ENCODE results near the gene NEGR1.
"Not testable (repeated sequence)": the region's sequence is repeated elsewhere in the genome, so short reads cannot be mapped to it uniquely, and the experiment has no call there.

NEGR1 gene

GRCh38 chr1:71899881-71900280 lies 382.5 kb downstream of the NEGR1 start:
- Histone ChIP-seq H3K9ac (ENCODE audit: low read length) (no peak overlapping the region), H3K36me3 (ENCODE audit: control insufficient read depth, insufficient read depth, low read length, severe bottlenecking) (no peaks in the 10 kb centered on the region), H3K4me1 (ENCODE audit: control insufficient read depth, insufficient read depth, low read length) (no peaks in the 10 kb centered on the region), H3K27me3 (replicated peaks; ENCODE audit: control insufficient read depth, insufficient read depth, low read length) (no peaks in the 10 kb centered on the region), H3K4me3 (ENCODE audit: low read length) (no peak overlapping the region), H3K9me3 (ENCODE audit: control insufficient read depth, low read length) (no peaks in the 10 kb centered on the region)
- DNase-seq (ENCODE audit: low read depth), result no peak

DNA sequence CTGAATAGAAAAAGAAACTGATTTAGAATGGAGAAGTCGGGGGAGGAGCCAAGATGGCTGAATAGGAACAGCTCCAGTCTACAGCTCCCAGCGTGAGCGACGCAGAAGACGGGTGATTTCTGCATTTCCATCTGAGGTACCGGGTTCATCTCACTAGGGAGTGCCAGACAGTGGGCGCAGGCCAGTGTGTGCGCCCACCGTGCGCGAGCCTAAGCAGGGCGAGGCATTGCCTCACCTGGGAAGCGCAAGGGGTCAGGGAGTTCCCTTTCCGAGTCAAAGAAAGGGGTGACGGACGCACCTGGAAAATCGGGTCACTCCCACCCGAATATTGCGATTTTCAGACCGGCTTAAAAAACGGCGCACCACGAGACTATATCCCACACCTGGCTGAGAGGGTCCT lies 394.2 kb downstream of the NEGR1 start:
- not testable (repeated sequence) for DNase-seq (ENCODE audit: low read depth); H3K4me3 ChIP-seq (ENCODE audit: low read length); H3K36me3 ChIP-seq (ENCODE audit: control insufficient read depth, insufficient read depth, low read length, severe bottlenecking)

GRCh38 chr1:71885171-71885570 lies 397.2 kb downstream of the NEGR1 start:
- Histone ChIP-seq H3K9ac (ENCODE audit: low read length) (no peak overlapping the region), H3K9me3 (ENCODE audit: control insufficient read depth, low read length) (no peaks in the 10 kb centered on the region), H3K4me3 (ENCODE audit: low read length) (no peak overlapping the region), H3K4me1 (ENCODE audit: control insufficient read depth, insufficient read depth, low read length) (peaks cover 5% of the 10 kb centered on the region), H3K36me3 (ENCODE audit: control insufficient read depth, insufficient read depth, low read length, severe bottlenecking) (no peaks in the 10 kb centered on the region), H3K27me3 (replicated peaks; ENCODE audit: control insufficient read depth, insufficient read depth, low read length) (no peaks in the 10 kb centered on the region)
- peak; percentile 33 for DNase-seq (ENCODE audit: low read depth)

More for the DNA sequence above, 394.2 kb downstream of the NEGR1 start:
- H3K4me1 ChIP-seq (ENCODE audit: control insufficient read depth, insufficient read depth, low read length); H3K9me3 ChIP-seq (ENCODE audit: control insufficient read depth, low read length); H3K9ac ChIP-seq (ENCODE audit: low read length); H3K27me3 ChIP-seq (replicated peaks; ENCODE audit: control insufficient read depth, insufficient read depth, low read length): not testable (repeated sequence)

DNA sequence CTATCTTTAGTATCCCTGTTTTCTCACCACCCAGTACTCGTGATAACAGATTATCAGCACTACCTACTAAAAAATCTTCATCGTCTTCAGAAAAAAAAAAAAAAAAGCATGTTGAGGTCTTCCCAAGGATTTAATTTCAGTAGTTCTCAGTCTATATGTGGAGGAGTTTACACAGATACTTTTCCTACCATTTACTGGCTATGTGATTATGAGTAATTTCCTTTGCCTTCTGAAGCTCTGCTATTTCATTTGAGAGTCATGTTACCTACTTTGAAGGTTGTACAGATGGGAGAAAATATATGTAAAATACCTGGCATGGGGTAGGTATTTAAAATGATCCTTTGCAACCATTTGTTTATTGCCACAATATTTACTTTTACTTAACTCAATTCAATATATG lies 399.7 kb downstream of the NEGR1 start:
- Histone ChIP-seq H3K4me1 (ENCODE audit: control insufficient read depth, insufficient read depth, low read length) (peaks cover 5% of the 10 kb centered on the region), H3K4me3 (ENCODE audit: low read length) (no peak overlapping the region), H3K36me3 (ENCODE audit: control insufficient read depth, insufficient read depth, low read length, severe bottlenecking) (no peaks in the 10 kb centered on the region), H3K9ac (ENCODE audit: low read length) (no peak overlapping the region), H3K27me3 (replicated peaks; ENCODE audit: control insufficient read depth, insufficient read depth, low read length) (no peaks in the 10 kb centered on the region), H3K9me3 (ENCODE audit: control insufficient read depth, low read length) (no peaks in the 10 kb centered on the region)
- DNase-seq (ENCODE audit: low read depth), result no peak

GRCh38 chr1:71882226-71882625 lies 400.1 kb downstream of the NEGR1 start:
- Histone ChIP-seq H3K4me1 (ENCODE audit: control insufficient read depth, insufficient read depth, low read length) (peaks cover 5% of the 10 kb centered on the region), H3K9me3 (ENCODE audit: control insufficient read depth, low read length) (no peaks in the 10 kb centered on the region), H3K36me3 (ENCODE audit: control insufficient read depth, insufficient read depth, low read length, severe bottlenecking) (no peaks in the 10 kb centered on the region), H3K27me3 (replicated peaks; ENCODE audit: control insufficient read depth, insufficient read depth, low read length) (no peaks in the 10 kb centered on the region), H3K4me3 (ENCODE audit: low read length) (no peak overlapping the region), H3K9ac (ENCODE audit: low read length) (no peak overlapping the region)
- DNase-seq (ENCODE audit: low read depth), result no peak

GRCh38 chr1:71881611-71882010 lies 400.7 kb downstream of the NEGR1 start:
- DNase-seq (ENCODE audit: low read depth), result peak; percentile 38

DNA sequence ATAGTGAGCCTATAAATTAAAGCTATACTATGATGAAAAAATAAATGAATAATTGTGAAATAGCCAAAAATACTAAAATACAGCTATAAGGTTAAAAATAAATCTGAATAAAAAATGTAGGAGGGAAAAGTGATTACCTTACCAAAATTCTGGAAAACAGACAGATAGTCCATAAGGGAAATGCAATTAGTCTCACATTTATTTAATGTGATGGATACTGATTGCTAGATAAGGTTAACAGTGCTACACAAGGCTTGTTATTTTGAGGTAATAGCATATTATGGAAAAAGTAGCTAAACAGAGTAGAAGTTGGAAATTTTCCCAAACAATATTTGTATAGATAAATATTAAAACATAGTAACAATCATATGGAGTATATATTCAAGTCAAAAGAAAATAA lies 413.0 kb downstream of the NEGR1 start:
- Histone ChIP-seq H3K4me3 (ENCODE audit: low read length) (no peak overlapping the region), H3K27me3 (replicated peaks; ENCODE audit: control insufficient read depth, insufficient read depth, low read length) (no peaks in the 10 kb centered on the region), H3K9me3 (ENCODE audit: control insufficient read depth, low read length) (no peaks in the 10 kb centered on the region), H3K4me1 (ENCODE audit: control insufficient read depth, insufficient read depth, low read length) (no peaks in the 10 kb centered on the region), H3K36me3 (ENCODE audit: control insufficient read depth, insufficient read depth, low read length, severe bottlenecking) (no peaks in the 10 kb centered on the region), H3K9ac (ENCODE audit: low read length) (no peak overlapping the region)
- DNase-seq (ENCODE audit: low read depth), result no peak

More at GRCh38 chr1:71881611-71882010, 400.7 kb downstream of the NEGR1 start:
- Histone ChIP-seq H3K4me1 (ENCODE audit: control insufficient read depth, insufficient read depth, low read length) (peaks cover 5% of the 10 kb centered on the region), H3K27me3 (replicated peaks; ENCODE audit: control insufficient read depth, insufficient read depth, low read length) (no peaks in the 10 kb centered on the region), H3K9ac (ENCODE audit: low read length) (no peak overlapping the region), H3K9me3 (ENCODE audit: control insufficient read depth, low read length) (no peaks in the 10 kb centered on the region), H3K36me3 (ENCODE audit: control insufficient read depth, insufficient read depth, low read length, severe bottlenecking) (no peaks in the 10 kb centered on the region), H3K4me3 (ENCODE audit: low read length) (no peak overlapping the region)

GRCh38 chr1:71862756-71863155 lies 419.6 kb downstream of the NEGR1 start:
- DNase-seq (ENCODE audit: low read depth), result no peak
- H3K36me3 ChIP-seq (ENCODE audit: control insufficient read depth, insufficient read depth, low read length, severe bottlenecking), result no peaks in the 10 kb centered on the region
- H3K4me1 ChIP-seq (ENCODE audit: control insufficient read depth, insufficient read depth, low read length), result peaks cover 14% of the 10 kb centered on the region
- H3K9ac ChIP-seq (ENCODE audit: low read length), result no peak overlapping the region
- no peaks in the 10 kb centered on the region for H3K9me3 ChIP-seq (ENCODE audit: control insufficient read depth, low read length)
- no peaks in the 10 kb centered on the region for H3K27me3 ChIP-seq (replicated peaks; ENCODE audit: control insufficient read depth, insufficient read depth, low read length)
- H3K4me3 ChIP-seq (ENCODE audit: low read length), result no peak overlapping the region

DNA sequence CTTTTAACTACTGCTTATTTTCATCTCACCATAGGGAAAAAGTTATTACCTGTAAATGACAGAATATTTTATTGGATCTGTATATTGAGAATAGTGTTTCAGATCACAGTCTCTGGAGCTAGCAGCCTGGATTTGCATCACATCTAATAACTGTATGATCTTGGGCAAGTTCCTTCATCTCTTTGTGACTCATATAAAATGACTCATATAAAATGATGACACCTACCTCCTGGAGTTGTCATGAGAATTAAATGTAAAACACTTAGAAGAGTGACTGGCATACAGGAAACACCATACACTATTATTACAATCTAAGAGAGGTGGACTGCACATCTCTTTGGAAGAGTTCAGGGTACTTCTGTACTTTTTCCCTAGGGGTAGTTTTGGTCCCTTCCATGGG lies 421.3 kb downstream of the NEGR1 start:
- Histone ChIP-seq H3K36me3 (ENCODE audit: control insufficient read depth, insufficient read depth, low read length, severe bottlenecking) (no peaks in the 10 kb centered on the region), H3K9me3 (ENCODE audit: control insufficient read depth, low read length) (no peaks in the 10 kb centered on the region), H3K27me3 (replicated peaks; ENCODE audit: control insufficient read depth, insufficient read depth, low read length) (no peaks in the 10 kb centered on the region), H3K4me3 (ENCODE audit: low read length) (no peak overlapping the region), H3K9ac (ENCODE audit: low read length) (no peak overlapping the region), H3K4me1 (ENCODE audit: control insufficient read depth, insufficient read depth, low read length) (peaks cover 29% of the 10 kb centered on the region)
- DNase-seq (ENCODE audit: low read depth), result peak; percentile 71

DNA sequence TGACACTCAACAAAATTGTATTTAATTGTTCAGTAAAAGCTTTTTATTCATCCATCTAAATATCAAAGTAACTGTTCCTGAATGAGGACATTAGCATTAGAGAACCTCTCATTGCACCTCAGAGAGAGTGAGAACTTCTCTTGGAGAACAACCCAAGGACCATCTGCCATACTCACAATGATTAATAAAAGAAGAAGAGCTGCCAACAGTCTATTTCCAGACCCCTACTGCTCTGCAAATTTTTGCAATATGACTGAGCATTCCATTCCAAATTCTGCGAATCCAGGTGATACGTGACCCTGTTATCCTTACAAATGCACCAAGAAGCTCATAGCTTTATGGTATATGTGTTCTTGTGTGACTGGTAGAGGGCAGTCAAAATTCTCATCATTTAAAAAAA lies 422.5 kb downstream of the NEGR1 start:
- Histone ChIP-seq H3K36me3 (ENCODE audit: control insufficient read depth, insufficient read depth, low read length, severe bottlenecking) (no peaks in the 10 kb centered on the region), H3K4me3 (ENCODE audit: low read length) (no peak overlapping the region), H3K27me3 (replicated peaks; ENCODE audit: control insufficient read depth, insufficient read depth, low read length) (no peaks in the 10 kb centered on the region), H3K9ac (ENCODE audit: low read length) (no peak overlapping the region), H3K9me3 (ENCODE audit: control insufficient read depth, low read length) (no peaks in the 10 kb centered on the region), H3K4me1 (ENCODE audit: control insufficient read depth, insufficient read depth, low read length) (peaks cover 29% of the 10 kb centered on the region)
- no peak for DNase-seq (ENCODE audit: low read depth)

GRCh38 chr1:71857862-71858261 lies 424.5 kb downstream of the NEGR1 start:
- H3K27me3 ChIP-seq (replicated peaks; ENCODE audit: control insufficient read depth, insufficient read depth, low read length), result no peaks in the 10 kb centered on the region
- H3K9me3 ChIP-seq (ENCODE audit: control insufficient read depth, low read length), result no peaks in the 10 kb centered on the region
- H3K36me3 ChIP-seq (ENCODE audit: control insufficient read depth, insufficient read depth, low read length, severe bottlenecking), result no peaks in the 10 kb centered on the region
- H3K4me3 ChIP-seq (ENCODE audit: low read length), result peak overlapping the region; percentile 35
- peaks cover 29% of the 10 kb centered on the region for H3K4me1 ChIP-seq (ENCODE audit: control insufficient read depth, insufficient read depth, low read length)
- DNase-seq (ENCODE audit: low read depth), result peak; percentile 81
- no peak overlapping the region for H3K9ac ChIP-seq (ENCODE audit: low read length)

GRCh38 chr1:71853360-71853759 lies 429.0 kb downstream of the NEGR1 start:
- Histone ChIP-seq H3K4me3 (ENCODE audit: low read length) (no peak overlapping the region), H3K4me1 (ENCODE audit: control insufficient read depth, insufficient read depth, low read length) (peaks cover 36% of the 10 kb centered on the region), H3K36me3 (ENCODE audit: control insufficient read depth, insufficient read depth, low read length, severe bottlenecking) (no peaks in the 10 kb centered on the region), H3K9me3 (ENCODE audit: control insufficient read depth, low read length) (no peaks in the 10 kb centered on the region), H3K9ac (ENCODE audit: low read length) (no peak overlapping the region), H3K27me3 (replicated peaks; ENCODE audit: control insufficient read depth, insufficient read depth, low read length) (no peaks in the 10 kb centered on the region)
- DNase-seq (ENCODE audit: low read depth), result no peak

Data from adipocyte (in vitro differentiated cells).